Measurements from ENCODE around the gene LAMB2. TPM values are rescaled to one million over a fixed set of nuclear protein-coding genes. Genes with fewer than 3 reads are reported as not detected.
A peak's percentile ranks its signal among the peaks of the same experiment; 100 is the strongest.

The LAMB2 gene
- total RNA-seq, 2 experiments from 2014 or later: 0.29 TPM; not detected in 1

- no peak for DNase-seq
- POLR2A ChIA-PET: no interaction called here
- H3K4me3 Mint-ChIP-seq: no peak overlapping the region
- H3K27me3 Mint-ChIP-seq (ENCODE audit: low read depth): peaks cover 10% of the 10 kb centered on the region
- no peak for ATAC-seq
- H3K4me1 Mint-ChIP-seq (ENCODE audit: low read depth): peaks cover 13% of the 10 kb centered on the region
- no peaks in the 10 kb centered on the region for H3K9me3 Mint-ChIP-seq (ENCODE audit: insufficient read depth)
- no peaks in the 10 kb centered on the region for H3K36me3 Mint-ChIP-seq (ENCODE audit: low read depth)
- CTCF ChIA-PET: interaction anchor here (1.0 kb wide), 1 partner anchor 39 kb away, joined by 4 read pairs; the partner anchor contains the start of gene KLHDC8B
- no peak overlapping the region for H3K27ac Mint-ChIP-seq
Observed at GRCh38 chr3:49131576-49131975, 1.3 kb downstream of the LAMB2 start.

- Mint-ChIP-seq H3K4me3 (no peak overlapping the region), H3K9me3 (ENCODE audit: insufficient read depth) (no peaks in the 10 kb centered on the region), H3K27ac (no peak overlapping the region), H3K27me3 (ENCODE audit: low read depth) (peaks cover 10% of the 10 kb centered on the region), H3K36me3 (ENCODE audit: low read depth) (no peaks in the 10 kb centered on the region), H3K4me1 (ENCODE audit: low read depth) (peaks cover 13% of the 10 kb centered on the region)
- ChIA-PET CTCF (interaction anchor here (1.0 kb wide), 1 partner anchor 40 kb away, joined by 4 read pairs; the partner anchor contains the start of gene KLHDC8B), POLR2A (no interaction called here)
- DNase-seq: no peak
- no peak for ATAC-seq
Observed at GRCh38 chr3:49131040-49131439, 1.8 kb downstream of the LAMB2 start.

GRCh38 chr3:49124991-49125670 lies 7.7 kb downstream of the LAMB2 start:
- ATAC-seq (no peak), DNase-seq (no peak)
- Mint-ChIP-seq H3K4me3 (no peak overlapping the region), H3K36me3 (ENCODE audit: low read depth) (peaks cover 1% of the 10 kb centered on the region), H3K27me3 (ENCODE audit: low read depth) (no peaks in the 10 kb centered on the region), H3K27ac (no peak overlapping the region), H3K9me3 (ENCODE audit: insufficient read depth) (no peaks in the 10 kb centered on the region), H3K4me1 (ENCODE audit: low read depth) (peaks cover 18% of the 10 kb centered on the region)
- ChIA-PET POLR2A (no interaction called here), CTCF (interaction anchor here (0.5 kb wide), 1 partner anchor 342 kb away, joined by 3 read pairs; no protein-coding TSS in a partner anchor)

- Mint-ChIP-seq H3K27ac (no peak overlapping the region), H3K4me3 (no peak overlapping the region), H3K36me3 (ENCODE audit: low read depth) (peaks cover 5% of the 10 kb centered on the region), H3K27me3 (ENCODE audit: low read depth) (no peaks in the 10 kb centered on the region), H3K4me1 (ENCODE audit: low read depth) (peaks cover 22% of the 10 kb centered on the region), H3K9me3 (ENCODE audit: insufficient read depth) (no peaks in the 10 kb centered on the region)
- DNase-seq (no peak), ATAC-seq (no peak)
- POLR2A ChIA-PET: no interaction called here
- CTCF ChIA-PET: no interaction called here
Observed at GRCh38 chr3:49124203-49124602, 8.6 kb downstream of the LAMB2 start.

- peaks cover 24% of the 10 kb centered on the region for H3K4me1 Mint-ChIP-seq (ENCODE audit: low read depth)
- DNase-seq (no peak), ATAC-seq (no peak)
- no peak overlapping the region for H3K4me3 Mint-ChIP-seq
- no peak overlapping the region for H3K27ac Mint-ChIP-seq
- CTCF ChIA-PET: no interaction called here
- no peaks in the 10 kb centered on the region for H3K27me3 Mint-ChIP-seq (ENCODE audit: low read depth)
- no peaks in the 10 kb centered on the region for H3K9me3 Mint-ChIP-seq (ENCODE audit: insufficient read depth)
- peaks cover 11% of the 10 kb centered on the region for H3K36me3 Mint-ChIP-seq (ENCODE audit: low read depth)
- POLR2A ChIA-PET: no interaction called here
Observed at GRCh38 chr3:49123687-49124086, 9.2 kb downstream of the LAMB2 start.

- no peak for ATAC-seq
- Mint-ChIP-seq H3K9me3 (ENCODE audit: insufficient read depth) (no peaks in the 10 kb centered on the region), H3K27me3 (ENCODE audit: low read depth) (no peaks in the 10 kb centered on the region), H3K27ac (no peak overlapping the region), H3K36me3 (ENCODE audit: low read depth) (peaks cover 13% of the 10 kb centered on the region), H3K4me1 (ENCODE audit: low read depth) (peaks cover 24% of the 10 kb centered on the region), H3K4me3 (no peak overlapping the region)
- POLR2A ChIA-PET: interaction anchor here (4.8 kb wide), 1 partner anchor 29 kb away, joined by 65 read pairs; the partner anchor contains the start of gene QRICH1
- CTCF ChIA-PET: no interaction called here
- DNase-seq: no peak
Observed at GRCh38 chr3:49122886-49123545, 9.8 kb downstream of the LAMB2 start.

GRCh38 chr3:49122451-49122850 lies 10.4 kb downstream of the LAMB2 start:
- ATAC-seq: no peak
- peak overlapping the region; percentile 95 for H3K27ac Mint-ChIP-seq
- H3K36me3 Mint-ChIP-seq (ENCODE audit: low read depth): peaks cover 18% of the 10 kb centered on the region
- no peaks in the 10 kb centered on the region for H3K9me3 Mint-ChIP-seq (ENCODE audit: insufficient read depth)
- peaks cover 24% of the 10 kb centered on the region for H3K4me1 Mint-ChIP-seq (ENCODE audit: low read depth)
- POLR2A ChIA-PET: interaction anchor here (4.8 kb wide), 1 partner anchor 29 kb away, joined by 65 read pairs; the partner anchor contains the start of gene QRICH1
- no peak for DNase-seq
- no peaks in the 10 kb centered on the region for H3K27me3 Mint-ChIP-seq (ENCODE audit: low read depth)
- no peak overlapping the region for H3K4me3 Mint-ChIP-seq
- CTCF ChIA-PET: no interaction called here

- Mint-ChIP-seq H3K9me3 (ENCODE audit: insufficient read depth) (no peaks in the 10 kb centered on the region), H3K36me3 (ENCODE audit: low read depth) (peaks cover 20% of the 10 kb centered on the region), H3K27ac (peak overlapping the region; percentile 95), H3K4me3 (peak overlapping the region; percentile 89), H3K4me1 (ENCODE audit: low read depth) (peaks cover 24% of the 10 kb centered on the region), H3K27me3 (ENCODE audit: low read depth) (no peaks in the 10 kb centered on the region)
- no peak for DNase-seq
- CTCF ChIA-PET: interaction anchor here (1.5 to 2.4 kb wide), 2 partner anchors 28 to 36 kb away, joined by 8 to 11 read pairs; partner anchors contain the start of gene QRICH1
- POLR2A ChIA-PET: interaction anchor here (1.6 to 4.8 kb wide), 2 partner anchors 28 to 100 kb away, joined by 4 to 65 read pairs; partner anchors contain the start of genes NDUFAF3 and QRICH1
- ATAC-seq: no peak
Observed at GRCh38 chr3:49122022-49122421, 10.8 kb downstream of the LAMB2 start.

GRCh38 chr3:49121132-49121736 lies 11.6 kb downstream of the LAMB2 start:
- H3K27ac Mint-ChIP-seq: peak overlapping the region; percentile 95
- H3K36me3 Mint-ChIP-seq (ENCODE audit: low read depth): peaks cover 25% of the 10 kb centered on the region
- no peaks in the 10 kb centered on the region for H3K9me3 Mint-ChIP-seq (ENCODE audit: insufficient read depth)
- no peaks in the 10 kb centered on the region for H3K27me3 Mint-ChIP-seq (ENCODE audit: low read depth)
- ChIA-PET POLR2A (interaction anchor here (0.5 to 4.8 kb wide), 8 partner anchors 12 to 219 kb away, joined by 3 to 65 read pairs (median 4); partner anchors contain the start of genes CCDC71, NDUFAF3, QRICH1 and USP4), CTCF (interaction anchor here (0.9 to 2.4 kb wide), 8 partner anchors 9 to 133 kb away, joined by 3 to 11 read pairs (median 6); partner anchors contain the start of genes KLHDC8B and QRICH1)
- H3K4me1 Mint-ChIP-seq (ENCODE audit: low read depth): peaks cover 24% of the 10 kb centered on the region
- peak overlapping the region; percentile 89 for H3K4me3 Mint-ChIP-seq
- no peak for ATAC-seq
- DNase-seq: no peak

- H3K9me3 Mint-ChIP-seq (ENCODE audit: insufficient read depth): no peaks in the 10 kb centered on the region
- H3K36me3 Mint-ChIP-seq (ENCODE audit: low read depth): peaks cover 32% of the 10 kb centered on the region
- H3K4me3 Mint-ChIP-seq: peak within 1 kb of the TSS; percentile 89
- DNase-seq (peak; percentile 95), ATAC-seq (peak; percentile 91)
- H3K27me3 Mint-ChIP-seq (ENCODE audit: low read depth): no peaks in the 10 kb centered on the region
- ChIA-PET POLR2A (interaction anchor here (0.5 to 4.8 kb wide), 15 partner anchors 12 to 345 kb away, joined by 3 to 65 read pairs (median 4); partner anchors contain the start of genes CCDC71, NDUFAF3, QARS1 and QRICH1), CTCF (interaction anchor here (0.9 to 2.4 kb wide), 9 partner anchors 9 to 133 kb away, joined by 3 to 11 read pairs (median 6); partner anchors contain the start of genes KLHDC8B and QRICH1)
- H3K27ac Mint-ChIP-seq: peak within 1 kb of the TSS; percentile 95
- H3K4me1 Mint-ChIP-seq (ENCODE audit: low read depth): peaks cover 24% of the 10 kb centered on the region
Observed at GRCh38 chr3:49120438-49121131, 12.3 kb downstream of the LAMB2 start, which contains the start of gene USP19. Gene USP19, minus strand, starts transcription at chr3:49120823. Its CDS starts 1,678 bp downstream, at chr3:49119145.

- Mint-ChIP-seq H3K4me1 (ENCODE audit: low read depth) (peaks cover 24% of the 10 kb centered on the region), H3K9me3 (ENCODE audit: insufficient read depth) (no peaks in the 10 kb centered on the region), H3K36me3 (ENCODE audit: low read depth) (peaks cover 37% of the 10 kb centered on the region), H3K4me3 (peak overlapping the region; percentile 89), H3K27ac (peak overlapping the region; percentile 95), H3K27me3 (ENCODE audit: low read depth) (no peaks in the 10 kb centered on the region)
- DNase-seq (peak; percentile 26), ATAC-seq (peak; percentile 14)
- CTCF ChIA-PET: interaction anchor here (1.2 to 2.4 kb wide), 4 partner anchors 26 to 132 kb away, joined by 6 to 11 read pairs (median 8); partner anchors contain the start of genes KLHDC8B and QRICH1
- POLR2A ChIA-PET: interaction anchor here (0.6 to 4.8 kb wide), 9 partner anchors 13 to 345 kb away, joined by 3 to 65 read pairs (median 3); partner anchors contain the start of genes QARS1, QRICH1 and RHOA
Observed at GRCh38 chr3:49120096-49120437, 12.8 kb downstream of the LAMB2 start.

Measured in activated CD8-positive, alpha-beta T cell treated with anti-CD3 and anti-CD28 coated beads, Interleukin-2, amount 10 ng/mL, durations not matched to agents 7 days and 5 days (primary cell).